OCI-LY7 (cell line): ENCODE data around the gene DLGAP1.

Experiments
- CTCF ChIP-seq: fragments of 200-600 bp; sonication (generic); conservative IDR thresholded peaks from 2 replicates; pipeline ENCODE4 v1.5.1; 2014; ENCODE audit warnings: mild to moderate bottlenecking, antibody characterized with exemption, low read length, moderate library complexity, mixed read lengths
- EZH2phosphoT487 ChIP-seq: fragments of 200-600 bp; sonication (generic); IDR thresholded peaks from 2 replicates; pipeline ENCODE4 v1.6.1; 2018; ENCODE audit warnings: low read depth, borderline replicate concordance, mild to moderate bottlenecking, mixed run types, antibody characterized with exemption, low read length, moderate library complexity, mixed read lengths

GRCh38 chr18:4125627-4126230 lies 329.4 kb downstream of the DLGAP1 start:
- TF ChIP-seq CTCF (no peak), EZH2phosphoT487 (no peak)
